SH-SY5Y (cell line): ENCODE measurements around the gene MAG.

Experiments used
- GATA2 ChIP-seq: IDR thresholded peaks from 2 replicates; pipeline ENCODE4 v1.6.1; 2011; ENCODE audit warnings: mild to moderate bottlenecking, low read depth, low read length
- GATA3 ChIP-seq: IDR thresholded peaks from 2 replicates; pipeline ENCODE4 v1.6.1; 2011; ENCODE audit warnings: low read depth, mild to moderate bottlenecking, low read length, moderate library complexity

Gene MAG

DNA sequence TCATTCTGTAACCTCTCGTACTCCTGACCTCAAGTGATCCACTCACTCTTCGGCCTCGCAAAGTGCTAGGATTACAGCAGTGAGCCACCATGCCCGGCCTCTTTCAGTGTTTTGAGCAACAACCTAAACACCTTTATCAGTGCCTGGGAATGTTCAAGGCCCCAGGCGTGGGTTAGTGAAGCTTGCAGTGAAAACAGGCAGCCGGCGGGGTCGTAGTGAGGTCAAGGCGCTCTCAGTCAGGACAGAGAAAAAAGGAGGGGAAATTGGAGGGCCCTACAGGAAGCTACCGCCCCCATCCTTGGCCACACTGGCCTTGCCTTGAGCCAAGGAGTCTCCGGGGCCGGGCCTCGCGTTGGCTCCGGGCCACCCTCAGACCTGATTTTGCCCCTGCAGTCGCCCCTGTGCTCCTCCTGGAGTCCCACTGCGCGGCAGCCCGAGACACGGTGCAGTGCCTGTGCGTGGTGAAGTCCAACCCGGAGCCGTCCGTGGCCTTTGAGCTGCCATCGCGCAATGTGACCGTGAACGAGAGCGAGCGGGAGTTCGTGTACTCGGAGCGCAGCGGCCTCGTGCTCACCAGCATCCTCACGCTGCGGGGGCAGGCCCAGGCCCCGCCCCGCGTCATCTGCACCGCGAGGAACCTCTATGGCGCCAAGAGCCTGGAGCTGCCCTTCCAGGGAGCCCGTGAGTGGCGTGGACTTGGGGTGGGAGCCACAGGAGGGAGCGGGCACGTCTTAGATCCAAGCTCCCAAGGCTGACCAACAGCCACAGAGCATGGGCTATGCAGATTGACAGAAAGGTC, 17.7 kb downstream of the MAG start:
- no peak for TF ChIP-seq GATA2
- TF ChIP-seq GATA3 = no peak

DNA sequence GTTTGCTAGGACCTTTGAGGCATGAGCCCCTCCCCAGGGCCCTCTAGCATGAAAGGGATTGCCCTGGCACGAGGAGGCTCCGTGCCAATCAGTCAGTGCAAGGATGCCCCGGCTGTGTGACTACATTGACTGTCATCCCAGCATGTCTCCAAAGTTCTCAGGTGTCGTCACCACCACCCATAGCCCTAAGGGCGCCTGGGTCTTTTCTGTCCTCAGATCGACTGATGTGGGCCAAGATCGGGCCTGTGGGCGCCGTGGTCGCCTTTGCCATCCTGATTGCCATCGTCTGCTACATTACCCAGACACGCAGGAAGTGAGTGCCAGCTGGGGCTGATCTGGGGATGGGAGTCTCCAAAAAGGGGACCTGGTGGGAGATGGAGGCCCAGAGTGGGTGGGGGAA, 18.4 kb downstream of the MAG start:
- TF ChIP-seq GATA3 (no peak), GATA2 (no peak)

DNA sequence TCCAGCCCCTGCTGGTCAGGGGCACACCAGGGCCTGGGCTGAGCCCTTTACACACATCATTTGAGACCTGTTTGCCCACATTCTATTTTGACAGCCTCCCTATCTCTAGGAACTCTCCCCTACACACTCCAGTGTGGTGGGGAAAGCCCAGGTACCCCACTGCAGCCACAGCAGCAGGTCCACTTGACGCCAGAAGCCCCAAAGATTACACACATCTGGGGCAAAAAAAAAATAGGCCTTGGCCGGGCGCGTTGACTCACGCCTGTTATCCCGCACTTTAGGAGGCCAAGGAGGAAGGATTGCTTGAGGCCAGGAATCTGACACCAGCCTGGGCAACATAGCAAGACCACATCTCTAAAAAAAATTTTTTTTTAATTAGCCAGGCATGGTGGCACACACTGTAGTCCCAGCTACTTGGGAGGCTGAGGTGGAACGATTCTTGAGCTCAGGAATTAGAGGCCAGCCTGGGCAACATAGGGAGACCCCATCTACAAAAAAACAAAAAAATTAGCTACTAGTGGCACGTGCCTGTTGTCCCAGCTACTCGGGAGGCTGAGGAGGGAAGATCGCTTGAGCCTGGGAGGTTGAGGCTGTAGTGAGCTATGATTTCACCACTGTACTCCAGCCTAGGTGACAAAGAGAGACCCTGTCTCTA, 19.0 kb downstream of the MAG start:
- TF ChIP-seq GATA2 (no peak), GATA3 (no peak)

DNA sequence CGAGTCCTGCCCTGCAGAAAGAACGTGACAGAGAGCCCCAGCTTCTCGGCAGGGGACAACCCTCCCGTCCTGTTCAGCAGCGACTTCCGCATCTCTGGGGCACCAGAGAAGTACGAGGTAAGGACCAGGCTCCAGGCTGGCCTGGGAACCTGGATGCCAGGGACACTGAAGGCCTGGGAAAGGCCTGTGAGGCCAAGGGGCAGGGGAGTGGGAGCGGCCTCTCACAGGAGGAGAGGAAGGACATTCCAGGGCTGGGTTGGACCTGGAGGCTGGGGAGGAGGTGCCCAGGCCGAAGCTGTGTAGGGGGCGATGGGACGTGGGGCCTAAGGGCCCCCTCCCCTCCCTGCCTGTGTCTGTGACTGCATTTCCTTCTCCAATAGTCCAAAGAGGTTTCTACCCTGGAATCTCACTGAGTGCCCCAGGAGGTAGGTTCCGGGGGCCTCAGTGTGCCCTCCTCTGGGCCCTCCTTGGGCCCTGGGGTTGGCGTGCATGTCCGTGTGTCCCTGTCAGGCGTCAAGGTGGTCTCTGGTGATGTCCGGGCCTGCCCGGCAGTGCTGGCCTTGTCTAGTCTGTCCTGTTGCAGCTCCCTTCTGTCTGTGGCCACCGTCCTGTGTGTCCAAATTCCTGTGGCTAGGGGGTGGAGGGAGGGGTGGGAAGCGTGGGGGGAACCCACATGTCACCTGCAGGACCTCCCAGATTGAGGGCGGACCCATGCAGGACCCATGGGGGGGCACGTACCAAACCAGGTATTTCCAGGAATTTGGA, 20.1 kb downstream of the MAG start:
- TF ChIP-seq GATA3 (no peak), GATA2 (no peak)

DNA sequence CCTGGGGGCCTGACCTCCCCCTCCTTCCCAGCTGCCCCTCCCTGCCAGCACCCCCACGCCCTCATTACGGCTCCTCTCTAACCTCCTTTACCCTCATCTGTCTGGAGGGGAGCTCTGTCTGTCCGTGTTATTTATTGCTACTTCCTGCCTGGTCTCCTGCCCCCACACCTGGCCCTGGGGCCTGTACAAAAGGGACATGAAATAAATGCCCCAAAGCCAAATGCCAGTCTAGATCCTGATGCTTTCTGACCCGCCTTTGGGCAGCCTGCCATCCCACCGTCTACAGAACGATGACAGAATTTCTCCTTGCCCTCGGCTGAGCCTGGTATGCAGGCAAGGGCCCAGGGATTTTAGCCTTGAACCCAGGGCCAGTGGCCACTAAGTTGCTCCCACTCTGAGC, 21.6 kb downstream of the MAG start:
- no peak for TF ChIP-seq GATA3
- TF ChIP-seq GATA2 = no peak

DNA sequence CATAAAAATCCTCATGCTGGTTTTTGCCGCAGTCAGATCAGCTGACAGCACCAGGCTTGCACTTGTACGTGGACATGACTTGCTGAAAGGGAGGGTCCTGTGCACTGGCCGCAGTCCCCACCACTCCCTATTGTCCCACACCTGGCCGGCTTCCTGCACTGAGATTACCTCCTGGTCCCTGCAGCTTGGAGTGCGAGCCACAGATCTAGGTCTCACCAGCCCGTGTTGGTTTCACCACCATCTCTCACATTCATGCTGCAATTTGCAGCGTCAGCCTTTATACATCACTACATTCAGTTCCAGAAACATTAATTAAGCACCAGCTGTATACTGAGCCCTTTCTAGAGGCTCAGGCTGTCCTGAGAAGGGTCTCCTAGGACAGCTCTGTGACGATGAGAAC, 22.1 kb downstream of the MAG start:
- TF ChIP-seq GATA2 (no peak), GATA3 (no peak)

DNA sequence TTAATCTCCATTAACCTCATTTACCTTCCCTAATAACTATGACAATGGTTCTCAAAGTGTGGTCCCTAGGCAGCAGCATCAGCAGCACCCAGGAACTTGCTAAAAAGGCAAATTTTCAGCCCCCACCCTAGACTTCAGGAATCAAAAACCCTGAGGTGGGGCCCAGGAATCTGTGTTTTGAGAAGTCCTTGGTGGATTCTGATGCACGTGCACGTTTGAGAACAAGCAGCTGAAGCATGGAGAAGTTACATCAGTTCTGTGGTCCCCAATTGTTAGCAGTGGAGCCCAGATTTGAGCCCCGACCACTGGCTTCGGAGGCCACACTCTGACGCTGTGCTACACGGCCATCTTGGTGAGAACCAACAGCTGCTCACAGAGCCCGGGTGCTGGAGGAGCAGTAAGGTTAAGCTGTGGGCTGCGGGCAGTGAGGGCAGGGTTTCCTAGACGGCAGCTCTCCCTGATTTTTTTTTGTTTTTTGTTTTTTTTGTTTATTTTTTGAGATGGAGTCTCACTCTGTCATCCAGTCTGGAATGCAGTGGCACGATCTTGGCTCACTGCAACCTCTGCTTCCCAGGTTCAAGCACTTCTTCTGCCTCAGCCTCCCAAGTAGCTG, 23.0 kb downstream of the MAG start:
- TF ChIP-seq GATA2 = no peak
- no peak for TF ChIP-seq GATA3

DNA sequence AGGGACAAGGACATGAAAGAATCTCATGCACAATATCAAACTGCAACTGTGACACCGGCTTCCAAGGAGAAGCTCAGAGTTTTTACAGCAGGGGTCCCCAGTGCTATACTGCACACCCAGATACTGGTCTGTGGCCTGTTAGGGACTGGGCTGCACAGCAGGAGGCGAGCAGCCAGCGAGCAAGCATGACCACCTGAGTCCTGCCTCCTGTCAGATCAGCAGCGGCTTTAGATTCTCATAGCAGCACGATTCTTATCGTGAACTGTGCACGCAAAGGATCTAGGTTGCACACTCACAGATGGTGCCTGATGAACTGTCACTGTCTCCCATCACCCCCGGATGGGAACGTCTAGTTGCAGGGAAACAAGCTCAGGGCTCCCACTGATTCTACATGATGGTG, 23.9 kb downstream of the MAG start:
- TF ChIP-seq GATA3 (no peak), GATA2 (no peak)

DNA sequence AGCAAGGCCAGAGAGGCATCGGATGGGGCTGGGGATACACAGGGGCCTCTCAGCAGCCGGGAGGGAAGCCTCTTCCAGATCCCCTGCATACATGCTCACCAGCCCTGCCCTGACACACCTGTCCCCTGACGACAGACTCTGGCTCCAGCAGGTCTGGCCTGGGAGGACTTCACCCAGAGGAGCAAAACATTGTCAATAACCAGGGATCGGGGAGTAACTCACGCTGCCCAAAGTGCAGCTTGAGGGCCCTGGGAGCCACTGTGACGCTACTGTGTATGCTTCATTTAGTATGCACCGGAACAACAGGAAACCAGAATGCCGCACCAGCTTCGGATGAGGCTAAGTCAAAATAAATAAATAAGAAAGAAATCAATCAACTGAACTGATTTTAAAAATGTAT, 24.6 kb downstream of the MAG start:
- TF ChIP-seq GATA2 (no peak), GATA3 (no peak)

DNA sequence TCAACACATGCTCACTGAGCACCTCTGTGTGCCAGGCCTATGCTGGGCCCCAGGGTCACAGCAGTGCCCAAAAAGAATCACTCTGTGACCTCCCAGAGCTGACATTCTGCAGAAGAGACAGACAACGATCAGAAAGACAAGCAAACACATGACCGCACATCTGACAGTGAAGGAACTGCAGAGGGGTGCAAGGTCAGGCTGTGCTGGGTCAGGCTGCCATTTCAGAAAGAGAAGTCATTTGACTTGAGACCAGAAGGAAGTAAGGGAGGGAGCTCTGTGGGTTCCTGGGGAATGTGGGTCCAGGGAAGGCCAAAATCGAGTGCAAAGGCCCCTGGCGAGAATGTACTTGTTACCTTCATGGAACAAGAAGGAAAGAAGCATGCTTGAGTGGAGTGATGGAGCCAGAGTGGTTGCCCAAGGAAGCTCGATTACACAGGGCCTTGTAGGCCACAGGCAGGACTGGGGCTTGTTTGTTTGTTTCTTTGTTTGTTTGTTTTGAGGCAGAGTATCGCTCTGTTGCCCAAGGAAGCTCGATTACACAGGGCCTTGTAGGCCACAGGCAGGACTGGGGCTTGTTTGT, 25.6 kb downstream of the MAG start:
- no peak for TF ChIP-seq GATA3
- TF ChIP-seq GATA2 = no peak

DNA sequence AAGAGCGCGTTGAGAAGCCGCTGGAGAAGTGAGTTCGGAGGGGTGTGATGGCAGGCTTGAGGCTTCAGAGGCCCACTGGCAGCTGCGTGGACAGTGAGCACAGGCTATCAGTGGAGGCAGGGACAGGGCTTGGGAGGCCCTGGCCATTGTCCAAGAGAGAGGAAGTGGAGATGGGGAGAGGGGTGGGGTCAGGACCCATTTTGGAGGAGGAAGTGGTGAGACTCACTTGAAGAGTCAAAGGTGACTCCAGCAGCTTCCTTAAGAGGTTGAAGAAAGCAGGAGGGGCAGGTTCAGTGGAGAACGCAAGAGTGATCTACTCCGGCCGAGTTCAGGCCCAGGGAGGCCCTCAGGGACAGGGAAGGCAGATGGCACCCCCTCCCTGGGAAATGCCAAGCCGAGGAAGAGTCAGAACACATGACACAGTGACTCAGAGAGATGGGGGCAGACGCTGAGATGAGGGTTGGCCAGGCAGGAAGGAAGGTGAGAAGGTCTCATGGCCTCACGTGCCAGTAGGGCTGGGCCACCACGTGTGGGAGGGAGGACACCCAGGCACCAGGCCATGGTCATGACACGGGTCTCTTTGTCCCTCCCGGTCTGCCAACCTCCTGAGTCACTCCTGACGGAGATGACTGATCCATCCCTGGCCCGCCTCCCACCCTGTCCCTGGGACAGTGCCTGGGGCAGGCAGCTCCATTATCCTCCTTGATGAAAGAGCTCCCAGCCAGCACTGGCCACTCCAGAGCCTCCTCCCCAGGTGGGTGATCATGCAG, 26.9 kb downstream of the MAG start:
- TF ChIP-seq GATA2 = no peak
- TF ChIP-seq GATA3 = no peak

DNA sequence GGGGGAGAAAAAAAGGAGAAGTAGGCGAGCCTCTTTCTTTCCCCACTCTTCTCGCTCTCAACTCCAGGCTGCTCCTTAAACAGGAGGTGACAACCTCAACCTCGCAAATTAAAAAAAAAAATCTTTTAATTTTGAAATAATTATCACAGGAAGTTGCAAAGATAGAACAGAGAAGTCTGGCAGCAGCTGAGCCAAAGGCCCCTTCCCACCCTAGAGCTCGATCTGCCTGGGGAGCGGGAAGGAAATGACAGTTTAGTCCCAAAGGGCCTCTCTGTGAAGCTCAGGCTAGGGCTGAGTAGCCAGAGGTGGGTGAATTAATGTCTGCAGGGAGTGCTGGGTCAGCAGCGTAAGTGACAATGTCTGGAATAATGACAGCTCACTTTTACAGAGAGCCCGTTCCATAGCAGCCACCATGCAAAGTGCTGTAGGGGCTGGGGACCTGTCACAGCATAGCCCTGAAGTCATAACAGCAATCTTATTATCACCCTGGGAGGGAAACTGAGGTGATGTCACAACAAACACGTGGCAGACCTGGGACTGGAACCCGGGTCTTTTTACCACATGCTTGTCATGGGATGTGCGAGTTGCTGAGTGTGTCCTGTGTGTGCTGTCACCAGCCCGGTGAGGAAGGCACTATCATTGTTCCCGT, 28.2 kb downstream of the MAG start:
- TF ChIP-seq GATA3 (no peak), GATA2 (no peak)

DNA sequence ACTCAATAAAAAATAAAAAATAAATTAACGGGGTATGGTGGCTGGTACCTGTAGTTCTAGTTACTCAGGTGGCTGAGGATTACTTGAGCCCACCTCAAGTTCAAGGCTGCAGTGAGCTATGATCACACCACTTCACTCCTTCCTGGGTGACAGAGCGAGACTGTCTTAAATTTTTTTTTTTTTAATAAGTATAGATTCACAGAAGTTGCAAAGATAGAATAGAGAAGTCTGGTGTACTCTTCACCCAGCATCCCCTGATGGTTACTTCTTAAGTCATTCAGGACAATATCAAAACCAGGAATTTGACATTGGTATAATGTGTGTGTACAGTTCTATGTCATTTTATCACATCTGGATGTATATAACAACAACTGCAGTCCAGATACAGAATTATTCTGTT, 29.3 kb downstream of the MAG start:
- no peak for TF ChIP-seq GATA3
- no peak for TF ChIP-seq GATA2

DNA sequence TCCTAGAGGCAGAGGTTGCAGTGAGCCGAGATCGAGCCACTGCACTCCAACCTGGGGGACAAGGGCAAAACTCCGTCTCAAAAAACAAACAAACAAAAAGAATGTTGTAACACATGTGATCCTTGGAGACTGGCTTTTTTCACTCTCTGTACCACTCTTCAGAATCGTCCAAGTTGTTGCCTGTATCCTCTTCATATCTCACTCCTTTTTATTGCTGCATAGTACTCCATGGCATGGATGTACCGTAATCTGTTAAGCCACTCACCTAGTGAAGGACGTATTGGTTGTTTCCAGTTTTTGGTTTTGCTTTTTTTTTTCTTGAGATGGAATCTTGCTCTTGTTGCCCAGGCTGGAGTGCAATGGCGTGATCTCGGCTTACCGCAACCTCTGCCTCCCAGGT, 30.1 kb downstream of the MAG start:
- TF ChIP-seq GATA3 = no peak
- no peak for TF ChIP-seq GATA2
